Neural progenitor cell (in vitro differentiated cells): ENCODE measurements around the gene PFKM. TPM values are rescaled to one million over a fixed set of nuclear protein-coding genes. Genes with fewer than 3 reads are reported as not detected.

ENCODE experiments used
- DNase-seq: peaks from one replicate; pipeline ENCODE4 v3.0.0-alpha.2; 2016; ENCODE audit warnings: low spot score
- H2AFZ ChIP-seq: fragments of 200-600 bp; sonication (generic); replicated peaks from 2 replicates; pipeline ENCODE4 v1.6.1; 2016; ENCODE audit warnings: antibody characterized with exemption
- H3F3A ChIP-seq: fragments of 200-600 bp; sonication (generic); 2 replicates; pipeline ENCODE4 v1.6.1; 2016; ENCODE audit warnings: antibody characterized with exemption, low read depth
- H3K27ac ChIP-seq: fragments of 200-600 bp; sonication (generic); 2 replicates; pipeline ENCODE4 v1.5.1; 2016; ENCODE audit warnings: mild to moderate bottlenecking
- H3K27me3 ChIP-seq: fragments of 200-600 bp; sonication (generic); 2 replicates; pipeline ENCODE4 v1.6.1; 2016; ENCODE audit warnings: mild to moderate bottlenecking, moderate library complexity
- H3K36me3 ChIP-seq: fragments of 200-600 bp; sonication (generic); 2 replicates; pipeline ENCODE4 v1.5.1; 2016
- H3K4me1 ChIP-seq: fragments of 200-600 bp; sonication (generic); 2 replicates; pipeline ENCODE4 v1.6.1; 2016; ENCODE audit warnings: mixed run types
- H3K4me2 ChIP-seq: fragments of 200-600 bp; sonication (generic); 2 replicates; pipeline ENCODE4 v1.6.1; 2016
- H3K4me3 ChIP-seq: fragments of 200-600 bp; sonication (generic); 2 replicates; pipeline ENCODE4 v1.5.1; 2016
- H3K79me2 ChIP-seq: fragments of 200-600 bp; sonication (generic); 2 replicates; pipeline ENCODE4 v1.6.1; 2016; ENCODE audit warnings: low read depth
- H3K9ac ChIP-seq: fragments of 200-600 bp; sonication (generic); 2 replicates; pipeline ENCODE4 v1.6.1; 2016
- H3K9me3 ChIP-seq: fragments of 200-600 bp; sonication (generic); 2 replicates; pipeline ENCODE4 v1.5.1; 2016; ENCODE audit warnings: low read depth
- H4K20me1 ChIP-seq: fragments of 200-600 bp; sonication (generic); 2 replicates; pipeline ENCODE4 v1.6.1; 2016; ENCODE audit warnings: low read depth
- H3K27ac Mint-ChIP-seq: 3 replicates; pipeline ENCODE4 v1.8.0; 2021; ENCODE audit warnings: mixed read lengths
- H3K27me3 Mint-ChIP-seq: 2 replicates; pipeline ENCODE4 v1.8.0; 2022; ENCODE audit warnings: low read depth, mild to moderate bottlenecking, inconsistent platforms, moderate library complexity, mixed read lengths; ENCODE audit not compliant: insufficient read depth
- H3K36me3 Mint-ChIP-seq: 3 replicates; pipeline ENCODE4 v1.8.0; 2021; ENCODE audit warnings: mixed read lengths
- H3K4me1 Mint-ChIP-seq: 3 replicates; pipeline ENCODE4 v1.8.0; 2021; ENCODE audit warnings: mixed read lengths
- H3K4me3 Mint-ChIP-seq: 3 replicates; pipeline ENCODE4 v1.8.0; 2021; ENCODE audit warnings: mild to moderate bottlenecking, moderate library complexity, mixed read lengths
- H3K9me3 Mint-ChIP-seq: 3 replicates; pipeline ENCODE4 v1.8.0; 2020; ENCODE audit warnings: mixed read lengths
- EZH2 ChIP-seq: fragments of 200-600 bp; sonication (generic); IDR thresholded peaks from 2 replicates; pipeline ENCODE4 v1.6.1; 2017; ENCODE audit warnings: antibody characterized with exemption, mild to moderate bottlenecking, moderate library complexity
- EZH2phosphoT487 ChIP-seq: fragments of 200-600 bp; sonication (generic); IDR thresholded peaks from 2 replicates; pipeline ENCODE4 v1.6.1; 2017; ENCODE audit warnings: antibody characterized with exemption
- total RNA-seq: library from RNA; depleted of rRNA; stranded (reverse); fragments of >200 nt; gene quantifications from 2 replicates; pipeline ENCODE4 v1.2.3, GENCODE V29; 2015; ENCODE audit warnings: low replicate concordance
- TF ChIP-seq, protein P1 (sequence below): fragments of 200-600 bp; sonication (generic); IDR thresholded peaks from 2 replicates; pipeline ENCODE4 v1.5.1; 2017; ENCODE audit warnings: antibody characterized with exemption, mild to moderate bottlenecking

The PFKM gene
- total RNA-seq, 1 donor from 2014 or later, result 128 TPM

DNA sequence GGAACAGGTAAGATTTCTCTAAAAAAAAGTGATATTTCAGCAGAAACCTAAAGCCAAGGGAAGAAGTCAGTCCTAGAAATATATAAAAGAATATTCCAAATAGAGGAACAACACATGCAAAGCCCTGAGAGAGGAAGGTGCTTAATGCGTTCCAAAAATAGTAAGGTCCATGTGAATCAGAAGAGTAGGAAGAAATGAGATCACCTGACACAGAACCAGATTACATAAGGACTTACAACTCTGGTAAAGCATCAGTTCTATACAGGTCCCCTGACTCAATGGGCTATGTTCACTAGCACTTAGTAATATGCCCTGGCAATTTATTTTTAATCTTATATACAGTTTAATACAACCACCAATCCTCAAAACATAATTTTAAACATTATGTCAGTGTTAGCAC lies 43.3 kb upstream of the PFKM start:
- H3K36me3 ChIP-seq, result peaks cover 17% of the 10 kb centered on the region
- Mint-ChIP-seq H3K27ac (no peak overlapping the region), H3K27me3 (no peaks in the 10 kb centered on the region), H3K4me1 (no peaks in the 10 kb centered on the region), H3K9me3 (peaks cover 5% of the 10 kb centered on the region), H3K4me3 (no peak overlapping the region), H3K36me3 (peaks cover 17% of the 10 kb centered on the region)
- H3K79me2 ChIP-seq, result no peaks in the 10 kb centered on the region
- H3K4me2 ChIP-seq, result no peak overlapping the region
- no peaks in the 10 kb centered on the region for H3F3A ChIP-seq
- H2AFZ ChIP-seq, result no peak overlapping the region
- H3K4me1 ChIP-seq, result no peaks in the 10 kb centered on the region
- H4K20me1 ChIP-seq, result no peaks in the 10 kb centered on the region
- TF ChIP-seq EZH2phosphoT487 (no peak), EZH2 (no peak)
- TF ChIP-seq, protein P1, sequence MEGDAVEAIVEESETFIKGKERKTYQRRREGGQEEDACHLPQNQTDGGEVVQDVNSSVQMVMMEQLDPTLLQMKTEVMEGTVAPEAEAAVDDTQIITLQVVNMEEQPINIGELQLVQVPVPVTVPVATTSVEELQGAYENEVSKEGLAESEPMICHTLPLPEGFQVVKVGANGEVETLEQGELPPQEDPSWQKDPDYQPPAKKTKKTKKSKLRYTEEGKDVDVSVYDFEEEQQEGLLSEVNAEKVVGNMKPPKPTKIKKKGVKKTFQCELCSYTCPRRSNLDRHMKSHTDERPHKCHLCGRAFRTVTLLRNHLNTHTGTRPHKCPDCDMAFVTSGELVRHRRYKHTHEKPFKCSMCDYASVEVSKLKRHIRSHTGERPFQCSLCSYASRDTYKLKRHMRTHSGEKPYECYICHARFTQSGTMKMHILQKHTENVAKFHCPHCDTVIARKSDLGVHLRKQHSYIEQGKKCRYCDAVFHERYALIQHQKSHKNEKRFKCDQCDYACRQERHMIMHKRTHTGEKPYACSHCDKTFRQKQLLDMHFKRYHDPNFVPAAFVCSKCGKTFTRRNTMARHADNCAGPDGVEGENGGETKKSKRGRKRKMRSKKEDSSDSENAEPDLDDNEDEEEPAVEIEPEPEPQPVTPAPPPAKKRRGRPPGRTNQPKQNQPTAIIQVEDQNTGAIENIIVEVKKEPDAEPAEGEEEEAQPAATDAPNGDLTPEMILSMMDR, result no peak
- H3K9ac ChIP-seq, result no peak overlapping the region
- no peak overlapping the region for H3K27ac ChIP-seq
- H3K9me3 ChIP-seq, result no peaks in the 10 kb centered on the region
- H3K27me3 ChIP-seq, result no peaks in the 10 kb centered on the region
- no peak overlapping the region for H3K4me3 ChIP-seq
- DNase-seq, result no peak

DNA sequence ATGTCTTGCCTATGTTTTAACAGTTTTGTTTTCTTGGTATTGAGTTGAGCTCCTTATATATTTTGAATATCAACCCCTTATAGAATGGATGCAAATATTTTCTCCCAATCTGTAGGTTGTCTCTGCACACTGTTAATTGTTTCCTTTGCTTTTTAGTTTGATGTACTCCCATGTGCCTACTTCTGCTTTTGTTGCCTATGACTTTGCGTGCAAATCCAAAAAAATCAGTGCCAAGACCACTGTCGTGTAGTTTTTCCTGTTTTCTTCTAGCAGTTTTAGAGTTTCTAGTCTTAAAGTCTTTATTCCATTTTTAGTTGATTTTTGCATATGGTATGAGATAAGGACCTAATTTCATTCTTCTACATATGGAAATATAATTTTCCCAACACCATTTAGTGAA lies 42.1 kb upstream of the PFKM start:
- Histone ChIP-seq H3K4me1 (no peaks in the 10 kb centered on the region), H3K36me3 (peaks cover 16% of the 10 kb centered on the region), H3K9ac (no peak overlapping the region), H3F3A (no peaks in the 10 kb centered on the region), H3K27ac (no peak overlapping the region), H3K79me2 (no peaks in the 10 kb centered on the region), H2AFZ (no peak overlapping the region), H3K4me2 (no peak overlapping the region), H3K9me3 (no peaks in the 10 kb centered on the region), H3K27me3 (no peaks in the 10 kb centered on the region), H3K4me3 (no peak overlapping the region), H4K20me1 (no peaks in the 10 kb centered on the region)
- Mint-ChIP-seq H3K27me3 (no peaks in the 10 kb centered on the region), H3K4me1 (no peaks in the 10 kb centered on the region), H3K36me3 (peaks cover 14% of the 10 kb centered on the region), H3K4me3 (no peak overlapping the region), H3K9me3 (peaks cover 5% of the 10 kb centered on the region), H3K27ac (no peak overlapping the region)
- DNase-seq, result no peak
- TF ChIP-seq, protein P1, result no peak
- TF ChIP-seq EZH2phosphoT487 (no peak), EZH2 (no peak)

DNA sequence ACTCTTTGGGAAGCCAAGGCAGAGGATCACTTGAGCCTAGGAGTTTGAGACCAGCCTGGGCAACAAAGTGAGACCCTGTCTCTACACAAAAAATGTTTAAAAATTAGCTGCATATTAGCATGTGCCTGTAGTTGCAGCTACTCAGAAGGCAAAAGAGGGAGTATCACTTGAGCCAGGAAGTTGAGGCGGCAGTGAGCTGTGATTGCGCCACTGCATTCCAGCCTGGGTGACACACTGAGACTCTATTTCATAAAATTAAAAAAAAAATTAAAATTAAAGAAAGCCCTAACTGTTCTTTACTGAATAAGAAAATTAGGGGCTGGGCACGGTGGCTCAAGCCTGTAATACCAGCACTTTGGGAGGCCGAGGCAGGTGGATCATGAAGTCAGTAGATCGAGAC lies 40.3 kb upstream of the PFKM start:
- Mint-ChIP-seq H3K27ac (no peak overlapping the region), H3K4me3 (no peak overlapping the region), H3K9me3 (peaks cover 5% of the 10 kb centered on the region), H3K36me3 (peaks cover 17% of the 10 kb centered on the region), H3K4me1 (no peaks in the 10 kb centered on the region), H3K27me3 (no peaks in the 10 kb centered on the region)
- H3K9me3 ChIP-seq, result no peaks in the 10 kb centered on the region
- no peak overlapping the region for H3K9ac ChIP-seq
- DNase-seq, result no peak
- H3K36me3 ChIP-seq, result peaks cover 18% of the 10 kb centered on the region
- TF ChIP-seq EZH2, result no peak
- TF ChIP-seq EZH2phosphoT487, result no peak
- TF ChIP-seq, protein P1, result no peak
- no peak overlapping the region for H3K4me2 ChIP-seq
- H3K4me3 ChIP-seq, result no peak overlapping the region
- no peaks in the 10 kb centered on the region for H4K20me1 ChIP-seq
- no peaks in the 10 kb centered on the region for H3K4me1 ChIP-seq
- no peaks in the 10 kb centered on the region for H3K79me2 ChIP-seq
- H3K27me3 ChIP-seq, result no peaks in the 10 kb centered on the region
- no peaks in the 10 kb centered on the region for H3F3A ChIP-seq
- no peak overlapping the region for H2AFZ ChIP-seq
- H3K27ac ChIP-seq, result no peak overlapping the region

DNA sequence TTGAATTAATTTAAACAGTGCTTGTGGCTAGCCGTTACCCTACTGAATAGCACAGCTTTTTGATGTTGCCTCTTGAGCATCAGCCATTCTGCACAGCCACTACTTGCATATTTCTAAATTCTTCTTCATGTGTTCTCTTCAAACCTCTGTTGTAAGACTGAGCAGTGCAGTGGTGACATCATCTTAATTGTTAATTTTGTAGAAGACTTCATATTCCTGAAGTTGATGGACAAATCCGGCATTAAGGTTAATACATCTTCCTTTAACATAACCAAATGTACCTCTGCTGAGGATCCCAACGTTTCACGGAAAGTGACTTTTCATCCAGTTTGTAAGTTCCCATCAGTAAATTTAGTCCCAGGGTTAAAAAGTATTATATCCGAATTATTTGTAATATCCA lies 38.9 kb upstream of the PFKM start:
- Histone ChIP-seq H3K9ac (no peak overlapping the region), H3K4me3 (no peak overlapping the region), H2AFZ (no peak overlapping the region), H3K27me3 (no peaks in the 10 kb centered on the region), H3F3A (no peaks in the 10 kb centered on the region), H3K9me3 (no peaks in the 10 kb centered on the region), H3K27ac (no peak overlapping the region), H3K36me3 (peaks cover 16% of the 10 kb centered on the region), H4K20me1 (no peaks in the 10 kb centered on the region), H3K4me1 (no peaks in the 10 kb centered on the region), H3K4me2 (no peak overlapping the region), H3K79me2 (no peaks in the 10 kb centered on the region)
- no peak for DNase-seq
- Mint-ChIP-seq H3K27me3 (no peaks in the 10 kb centered on the region), H3K4me3 (no peak overlapping the region), H3K36me3 (peaks cover 20% of the 10 kb centered on the region), H3K27ac (no peak overlapping the region), H3K9me3 (peaks cover 5% of the 10 kb centered on the region), H3K4me1 (no peaks in the 10 kb centered on the region)
- TF ChIP-seq, protein P1, result no peak
- TF ChIP-seq EZH2 (no peak), EZH2phosphoT487 (no peak)
